Loucy (cell line): ENCODE measurements around the gene GSAP.

ENCODE experiments used
- CTCF ChIP-seq: fragments of 200-600 bp; sonication (generic); conservative IDR thresholded peaks from 2 replicates; pipeline ENCODE4 v1.5.1; 2014; ENCODE audit warnings: mild to moderate bottlenecking, antibody characterized with exemption, low read length
- EZH2phosphoT487 ChIP-seq: fragments of 200-600 bp; IDR thresholded peaks from 2 replicates; pipeline ENCODE4 v1.6.1; 2018; ENCODE audit warnings: antibody characterized with exemption, mild to moderate bottlenecking, moderate library complexity, borderline replicate concordance

GRCh38 chr7:77316219-77316978 lies 99.8 kb downstream of the GSAP start:
- no peak for TF ChIP-seq CTCF
- no peak for TF ChIP-seq EZH2phosphoT487
